RWPE1 (cell line): Measurements from ENCODE around the gene HTR3D.

ENCODE experiments used
- CTCF ChIA-PET: fragments of 350-600 bp; sonication (Branson Sonifier 250); formaldehyde crosslinking; extraction: SDS; loops from one replicate; lab custom pipeline; 2021; lab: Yijun Ruan, JAX
- POLR2A ChIA-PET: fragments of 400-600 bp; formaldehyde crosslinking; extraction: SDS; loops from one replicate; lab custom pipeline; 2020; ENCODE audit warnings: antibody characterized with exemption; ENCODE audit not compliant: low non-redundant PET; lab: Yijun Ruan, JAX
- DNase-seq: peaks from one replicate; pipeline ENCODE4 v3.0.0; 2012; ENCODE audit warnings: low spot score
- H3K27ac ChIP-seq: fragments of 450-650 bp; 2 replicates; pipeline ENCODE4 v1.5.1; 2017
- TF ChIP-seq, protein P1 (sequence below): fragments of 450-650 bp; conservative IDR thresholded peaks from 2 replicates; pipeline ENCODE4 v1.5.1; 2017; ENCODE audit warnings: low read depth, mild to moderate bottlenecking

HTR3D gene

DNA sequence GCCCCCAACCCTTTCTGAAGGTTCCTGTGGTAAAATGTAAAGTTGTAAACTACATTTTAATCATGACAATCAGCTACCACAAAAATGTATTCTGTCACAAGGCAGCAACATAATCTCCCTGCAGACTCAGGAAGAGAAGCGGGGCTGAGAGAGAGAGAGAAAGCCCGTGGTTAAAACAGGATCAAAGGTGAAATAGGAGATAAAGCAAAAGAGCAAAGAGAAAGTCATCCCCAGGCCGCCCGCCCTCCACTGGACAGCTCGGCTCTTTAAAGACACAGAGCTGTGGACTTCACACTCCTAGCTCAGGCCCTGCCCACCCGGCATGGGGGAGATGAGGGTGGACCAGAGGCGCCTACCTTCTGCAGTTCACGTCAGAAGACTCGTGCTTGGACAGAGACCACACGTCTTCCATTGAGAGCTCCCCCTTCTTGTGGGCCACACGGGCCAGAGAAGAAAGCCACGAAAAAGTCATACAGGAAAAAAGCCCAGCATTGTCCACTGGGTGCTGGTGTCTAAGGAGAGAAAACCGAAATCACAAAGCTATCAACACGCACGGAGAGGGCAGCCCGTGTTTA lies 43.2 kb upstream of the HTR3D start:
- TF ChIP-seq, protein P1, sequence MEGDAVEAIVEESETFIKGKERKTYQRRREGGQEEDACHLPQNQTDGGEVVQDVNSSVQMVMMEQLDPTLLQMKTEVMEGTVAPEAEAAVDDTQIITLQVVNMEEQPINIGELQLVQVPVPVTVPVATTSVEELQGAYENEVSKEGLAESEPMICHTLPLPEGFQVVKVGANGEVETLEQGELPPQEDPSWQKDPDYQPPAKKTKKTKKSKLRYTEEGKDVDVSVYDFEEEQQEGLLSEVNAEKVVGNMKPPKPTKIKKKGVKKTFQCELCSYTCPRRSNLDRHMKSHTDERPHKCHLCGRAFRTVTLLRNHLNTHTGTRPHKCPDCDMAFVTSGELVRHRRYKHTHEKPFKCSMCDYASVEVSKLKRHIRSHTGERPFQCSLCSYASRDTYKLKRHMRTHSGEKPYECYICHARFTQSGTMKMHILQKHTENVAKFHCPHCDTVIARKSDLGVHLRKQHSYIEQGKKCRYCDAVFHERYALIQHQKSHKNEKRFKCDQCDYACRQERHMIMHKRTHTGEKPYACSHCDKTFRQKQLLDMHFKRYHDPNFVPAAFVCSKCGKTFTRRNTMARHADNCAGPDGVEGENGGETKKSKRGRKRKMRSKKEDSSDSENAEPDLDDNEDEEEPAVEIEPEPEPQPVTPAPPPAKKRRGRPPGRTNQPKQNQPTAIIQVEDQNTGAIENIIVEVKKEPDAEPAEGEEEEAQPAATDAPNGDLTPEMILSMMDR = no peak
- CTCF ChIA-PET = no interaction called here
- POLR2A ChIA-PET = no interaction called here
- no peak for DNase-seq
- no peak overlapping the region for H3K27ac ChIP-seq

DNA sequence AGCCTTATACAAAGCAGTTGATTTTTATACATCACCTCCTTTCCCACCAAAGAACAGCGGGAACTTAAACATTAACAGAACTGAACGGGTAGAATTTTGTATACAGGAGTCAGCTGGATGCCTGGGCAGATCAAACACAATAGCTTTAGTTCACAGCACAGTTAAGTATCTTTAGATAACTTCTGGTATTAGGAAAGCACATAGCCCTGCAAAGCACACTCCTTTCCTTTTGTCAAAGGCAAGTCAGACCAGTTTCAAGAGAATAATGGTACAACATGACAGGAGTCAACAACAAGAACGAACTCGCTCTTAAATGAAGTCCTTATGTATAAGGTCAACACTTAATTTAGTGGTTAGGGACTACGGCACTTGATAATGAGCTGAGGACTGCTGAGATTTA lies 40.1 kb upstream of the HTR3D start:
- TF ChIP-seq, protein P1 = no peak
- POLR2A ChIA-PET = interaction anchor here (0.6 kb wide), 1 partner anchor 14 kb away, joined by 6 read pairs; no protein-coding TSS in a partner anchor
- H3K27ac ChIP-seq = no peak overlapping the region
- no peak for DNase-seq
- CTCF ChIA-PET = interaction anchor here (1.5 kb wide), 1 partner anchor 96 kb away, joined by 6 read pairs; no protein-coding TSS in a partner anchor

DNA sequence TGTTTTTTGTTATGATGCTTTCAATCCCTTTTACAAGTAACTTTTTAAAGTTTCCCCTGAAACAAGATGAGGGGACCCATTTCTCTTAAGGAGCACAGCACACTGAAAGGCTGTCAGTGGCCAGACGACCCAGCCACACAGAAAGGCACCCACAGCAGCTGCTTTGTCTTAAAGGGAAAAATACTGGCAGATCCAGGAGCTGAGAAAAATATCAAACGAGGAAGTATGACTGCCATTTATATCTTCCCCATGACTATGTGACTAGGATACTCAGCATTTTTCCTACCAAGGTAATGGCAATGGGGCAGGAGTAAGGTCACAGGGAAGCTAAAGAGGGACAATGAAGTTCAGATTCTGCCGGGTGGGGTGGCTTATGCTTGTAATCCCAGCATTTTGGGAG lies 29.8 kb upstream of the HTR3D start:
- TF ChIP-seq, protein P1 = no peak
- ChIA-PET CTCF (no interaction called here), POLR2A (no interaction called here)
- no peak for DNase-seq
- H3K27ac ChIP-seq = no peak overlapping the region

DNA sequence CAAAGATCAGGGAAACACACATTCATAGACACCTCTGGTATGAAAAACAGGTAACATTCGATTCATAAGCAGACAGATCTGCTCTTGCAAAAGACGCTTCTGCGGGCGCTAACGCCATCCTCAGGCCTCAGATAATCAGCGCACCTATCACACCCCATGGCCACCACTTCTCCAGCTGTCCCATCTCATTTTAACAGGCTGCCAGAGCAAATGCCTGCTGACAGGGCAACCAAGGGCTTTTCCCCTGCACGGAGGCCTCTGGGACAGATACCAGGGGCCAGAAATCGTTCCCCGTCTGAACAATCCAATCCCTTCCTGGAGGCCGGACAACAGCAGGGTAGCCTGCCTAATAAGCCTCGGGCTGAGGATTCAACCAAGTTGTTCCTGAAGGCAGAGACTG lies 29.1 kb upstream of the HTR3D start:
- TF ChIP-seq, protein P1 = no peak
- POLR2A ChIA-PET = no interaction called here
- CTCF ChIA-PET = no interaction called here
- DNase-seq = no peak
- no peak overlapping the region for H3K27ac ChIP-seq

DNA sequence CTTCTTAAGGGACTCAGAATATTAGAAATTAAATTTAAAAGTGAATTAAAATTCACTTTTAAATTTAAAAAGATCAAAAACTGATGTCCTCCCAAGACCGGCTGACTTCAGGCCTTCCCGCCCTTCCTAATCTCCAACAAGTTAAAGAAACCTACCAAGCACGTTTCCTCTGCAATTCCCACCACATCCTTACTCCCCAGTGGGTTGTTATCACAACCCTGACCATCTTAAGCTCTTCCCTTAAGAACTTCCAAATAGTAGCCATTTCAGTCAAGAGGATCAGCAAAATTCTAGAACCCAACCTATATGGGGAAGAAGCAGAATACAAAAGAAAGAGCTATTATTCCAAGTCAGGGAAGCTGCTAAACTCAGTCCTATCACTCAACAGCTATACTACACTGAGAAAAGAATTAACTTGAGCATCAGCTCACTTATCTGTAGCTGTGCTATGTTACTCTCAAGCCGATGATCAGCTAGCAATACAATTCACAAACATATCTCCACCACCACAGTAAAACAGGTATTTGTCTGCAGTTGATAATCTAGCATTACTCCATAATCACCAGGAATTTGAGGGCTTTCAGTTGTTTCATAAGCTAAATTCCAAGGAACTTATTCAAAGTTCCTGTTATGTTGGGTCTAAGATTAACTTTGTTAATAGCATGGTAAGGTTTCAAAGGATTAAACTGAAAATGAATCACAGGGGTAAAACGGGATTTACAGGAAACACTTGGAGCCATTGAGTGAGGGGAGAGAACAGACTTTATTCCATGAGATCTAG lies 28.2 kb upstream of the HTR3D start:
- DNase-seq = peak; percentile 21
- ChIA-PET POLR2A (no interaction called here), CTCF (no interaction called here)
- no peak overlapping the region for H3K27ac ChIP-seq
- TF ChIP-seq, protein P1 = no peak

DNA sequence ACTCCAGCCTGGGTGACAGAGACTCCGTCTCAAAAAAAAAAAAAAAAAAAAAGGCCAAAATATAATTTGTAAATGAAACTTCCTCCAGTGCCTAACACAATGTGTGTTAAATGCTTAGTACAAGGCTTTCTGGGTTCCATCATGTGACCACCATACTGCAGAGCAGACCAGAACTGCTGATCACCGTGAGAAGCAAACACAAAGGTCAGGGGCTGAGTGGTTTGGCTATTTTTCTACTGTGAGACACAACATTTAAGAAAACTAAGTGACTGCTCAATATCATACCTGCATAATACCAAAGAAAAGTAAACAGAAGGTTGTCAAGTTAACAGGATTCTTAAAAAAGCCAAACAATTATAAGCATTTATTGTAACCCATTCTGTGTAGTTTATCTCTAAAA lies 27.1 kb upstream of the HTR3D start:
- TF ChIP-seq, protein P1 = no peak
- POLR2A ChIA-PET = no interaction called here
- no peak overlapping the region for H3K27ac ChIP-seq
- CTCF ChIA-PET = no interaction called here
- no peak for DNase-seq
